KMS-11 (cell line): Measurements from ENCODE around the gene RAB40C.

Source experiments
- H2AFZ ChIP-seq: fragments of 200-600 bp; sonication (generic); 2 replicates; pipeline ENCODE4 v1.6.1; 2016; ENCODE audit warnings: antibody characterized with exemption, mixed run types, low read depth
- H3K27ac ChIP-seq: fragments of 200-600 bp; sonication (generic); 2 replicates; pipeline ENCODE4 v1.6.1; 2016; ENCODE audit warnings: mild to moderate bottlenecking, mixed run types
- H3K27me3 ChIP-seq: fragments of 200-600 bp; sonication (generic); 2 replicates; pipeline ENCODE4 v1.6.1; 2017; ENCODE audit warnings: mild to moderate bottlenecking, low read depth, mixed run types, moderate library complexity; ENCODE audit not compliant: insufficient read depth
- H3K36me3 ChIP-seq: fragments of 200-600 bp; sonication (generic); 2 replicates; pipeline ENCODE4 v1.6.1; 2017; ENCODE audit warnings: mild to moderate bottlenecking, mixed run types; ENCODE audit not compliant: insufficient read depth
- H3K4me1 ChIP-seq: fragments of 200-600 bp; sonication (generic); 2 replicates; pipeline ENCODE4 v1.6.1; 2016; ENCODE audit warnings: mild to moderate bottlenecking, low read depth, mixed run types; ENCODE audit not compliant: poor library complexity, severe bottlenecking
- H3K4me2 ChIP-seq: fragments of 200-600 bp; sonication (generic); 2 replicates; pipeline ENCODE4 v1.7.0; 2016; ENCODE audit warnings: mild to moderate bottlenecking, mixed run types
- H3K4me3 ChIP-seq: fragments of 200-600 bp; sonication (generic); IDR thresholded peaks from 2 replicates; pipeline ENCODE4 v1.6.1; 2017; ENCODE audit warnings: low read depth, low read length, mixed read lengths; ENCODE audit not compliant: insufficient read depth
- H3K79me2 ChIP-seq: fragments of 200-600 bp; sonication (generic); 2 replicates; pipeline ENCODE4 v1.6.1; 2016; ENCODE audit warnings: low read depth, mixed run types; ENCODE audit not compliant: insufficient read depth
- H3K9ac ChIP-seq: fragments of 200-600 bp; sonication (generic); 2 replicates; pipeline ENCODE4 v1.6.1; 2016; ENCODE audit warnings: mild to moderate bottlenecking, mixed run types
- H4K20me1 ChIP-seq: fragments of 200-600 bp; sonication (generic); 2 replicates; pipeline ENCODE4 v1.6.1; 2016; ENCODE audit warnings: mild to moderate bottlenecking, mixed run types; ENCODE audit not compliant: insufficient read depth
- TF ChIP-seq, protein P1 (sequence below): fragments of 200-600 bp; sonication (generic); conservative IDR thresholded peaks from 2 replicates; pipeline ENCODE4 v1.6.1; 2017; ENCODE audit warnings: low read depth, mild to moderate bottlenecking, antibody characterized with exemption, low read length, moderate library complexity, mixed read lengths

Gene RAB40C

DNA sequence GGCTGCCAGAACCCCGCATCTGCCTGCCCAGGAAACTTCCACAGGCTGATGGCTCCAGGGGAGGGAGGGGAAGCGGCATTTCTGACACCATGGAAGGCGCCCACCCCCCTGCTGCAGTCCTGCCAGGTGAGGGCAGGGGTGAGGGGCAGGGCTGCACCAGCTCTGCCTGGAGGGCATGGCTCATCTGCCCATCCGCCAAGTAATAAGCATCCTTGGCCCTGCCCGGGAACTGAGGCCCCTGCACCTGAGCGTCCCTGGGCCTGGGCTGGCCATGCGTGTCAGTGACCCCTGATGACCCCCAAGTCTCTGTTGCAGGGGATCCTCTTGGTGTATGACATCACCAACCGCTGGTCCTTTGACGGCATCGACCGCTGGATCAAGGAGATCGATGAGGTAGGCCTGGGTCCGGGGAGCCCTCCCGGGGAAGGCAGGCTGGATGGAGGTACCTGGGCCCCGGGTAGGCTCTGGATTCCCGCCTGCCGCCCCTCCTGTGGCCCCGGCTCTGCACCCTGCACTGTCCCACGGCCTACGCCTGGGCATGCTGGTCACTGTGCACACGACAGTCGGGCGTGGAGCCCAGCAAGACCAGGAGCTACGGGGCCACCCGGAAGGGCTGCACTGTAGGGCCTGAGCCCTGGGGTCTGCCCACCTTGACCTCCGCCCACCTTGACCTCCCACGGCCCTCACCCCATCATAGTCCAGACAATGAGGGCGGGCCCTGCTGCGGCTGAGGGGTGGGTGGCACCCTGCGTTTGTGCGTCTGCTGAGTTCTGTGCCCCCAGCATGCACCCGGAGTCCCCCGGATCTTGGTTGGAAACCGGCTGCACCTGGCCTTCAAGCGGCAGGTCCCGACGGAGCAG lies 35.5 kb downstream of the RAB40C start:
- Histone ChIP-seq H3K79me2 (no peaks in the 10 kb centered on the region), H3K27ac (no peak overlapping the region), H3K27me3 (no peaks in the 10 kb centered on the region), H3K36me3 (no peaks in the 10 kb centered on the region), H3K9ac (no peak overlapping the region), H3K4me2 (no peak overlapping the region), H3K4me1 (no peaks in the 10 kb centered on the region), H2AFZ (no peak overlapping the region), H3K4me3 (no peak overlapping the region), H4K20me1 (no peaks in the 10 kb centered on the region)
- TF ChIP-seq, protein P1, sequence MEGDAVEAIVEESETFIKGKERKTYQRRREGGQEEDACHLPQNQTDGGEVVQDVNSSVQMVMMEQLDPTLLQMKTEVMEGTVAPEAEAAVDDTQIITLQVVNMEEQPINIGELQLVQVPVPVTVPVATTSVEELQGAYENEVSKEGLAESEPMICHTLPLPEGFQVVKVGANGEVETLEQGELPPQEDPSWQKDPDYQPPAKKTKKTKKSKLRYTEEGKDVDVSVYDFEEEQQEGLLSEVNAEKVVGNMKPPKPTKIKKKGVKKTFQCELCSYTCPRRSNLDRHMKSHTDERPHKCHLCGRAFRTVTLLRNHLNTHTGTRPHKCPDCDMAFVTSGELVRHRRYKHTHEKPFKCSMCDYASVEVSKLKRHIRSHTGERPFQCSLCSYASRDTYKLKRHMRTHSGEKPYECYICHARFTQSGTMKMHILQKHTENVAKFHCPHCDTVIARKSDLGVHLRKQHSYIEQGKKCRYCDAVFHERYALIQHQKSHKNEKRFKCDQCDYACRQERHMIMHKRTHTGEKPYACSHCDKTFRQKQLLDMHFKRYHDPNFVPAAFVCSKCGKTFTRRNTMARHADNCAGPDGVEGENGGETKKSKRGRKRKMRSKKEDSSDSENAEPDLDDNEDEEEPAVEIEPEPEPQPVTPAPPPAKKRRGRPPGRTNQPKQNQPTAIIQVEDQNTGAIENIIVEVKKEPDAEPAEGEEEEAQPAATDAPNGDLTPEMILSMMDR, result no peak

DNA sequence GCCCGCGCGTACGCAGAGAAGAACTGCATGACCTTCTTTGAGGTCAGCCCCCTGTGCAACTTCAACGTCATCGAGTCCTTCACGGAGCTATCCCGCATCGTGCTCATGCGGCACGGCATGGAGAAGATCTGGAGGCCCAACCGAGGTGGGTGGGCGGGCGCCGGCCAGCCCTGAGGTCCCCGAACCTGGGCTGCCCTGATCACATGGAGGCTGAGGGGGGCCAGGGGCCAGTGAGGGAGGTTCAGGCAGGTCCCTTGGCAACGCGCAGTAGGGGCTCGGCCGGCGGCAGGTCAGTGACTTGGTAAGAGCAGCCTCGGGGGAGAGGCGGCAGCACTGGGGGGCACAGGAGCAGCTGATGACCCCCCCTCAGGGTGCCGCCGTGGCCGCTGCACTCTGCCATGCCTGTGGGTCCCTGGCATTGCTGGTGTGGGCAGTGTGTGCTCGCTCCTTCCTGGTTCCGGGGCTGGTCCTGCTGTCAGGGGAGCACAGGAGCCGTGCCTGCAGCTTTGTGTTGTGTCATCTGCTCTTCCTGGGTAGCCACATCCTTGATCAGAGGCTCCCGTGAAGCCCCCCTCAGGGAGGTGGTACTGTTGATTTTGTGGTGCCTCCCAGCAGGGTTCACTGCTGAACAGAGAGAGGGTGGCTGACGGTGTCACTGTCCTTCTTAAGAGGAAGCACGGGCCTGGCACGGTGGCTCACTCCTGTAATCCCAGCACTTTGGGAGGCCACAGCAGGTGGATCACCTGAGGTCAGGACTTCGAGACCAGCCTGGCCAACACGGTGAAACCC lies 36.3 kb downstream of the RAB40C start:
- Histone ChIP-seq H3K27ac (no peak overlapping the region), H3K4me1 (no peaks in the 10 kb centered on the region), H3K9ac (no peak overlapping the region), H4K20me1 (no peaks in the 10 kb centered on the region), H3K27me3 (no peaks in the 10 kb centered on the region), H2AFZ (no peak overlapping the region), H3K4me2 (no peak overlapping the region), H3K36me3 (no peaks in the 10 kb centered on the region), H3K79me2 (no peaks in the 10 kb centered on the region), H3K4me3 (no peak overlapping the region)
- TF ChIP-seq, protein P1, result no peak

- H3K27me3 ChIP-seq, result no peaks in the 10 kb centered on the region
- no peaks in the 10 kb centered on the region for H3K4me1 ChIP-seq
- no peak overlapping the region for H3K27ac ChIP-seq
- no peak overlapping the region for H3K4me3 ChIP-seq
- no peak overlapping the region for H3K9ac ChIP-seq
- no peaks in the 10 kb centered on the region for H4K20me1 ChIP-seq
- no peak overlapping the region for H3K4me2 ChIP-seq
- H2AFZ ChIP-seq, result no peak overlapping the region
- H3K36me3 ChIP-seq, result no peaks in the 10 kb centered on the region
- TF ChIP-seq, protein P1, result no peak
- H3K79me2 ChIP-seq, result no peaks in the 10 kb centered on the region
Measured at GRCh38 chr16:626787-627453, 37.1 kb downstream of the RAB40C start.

DNA sequence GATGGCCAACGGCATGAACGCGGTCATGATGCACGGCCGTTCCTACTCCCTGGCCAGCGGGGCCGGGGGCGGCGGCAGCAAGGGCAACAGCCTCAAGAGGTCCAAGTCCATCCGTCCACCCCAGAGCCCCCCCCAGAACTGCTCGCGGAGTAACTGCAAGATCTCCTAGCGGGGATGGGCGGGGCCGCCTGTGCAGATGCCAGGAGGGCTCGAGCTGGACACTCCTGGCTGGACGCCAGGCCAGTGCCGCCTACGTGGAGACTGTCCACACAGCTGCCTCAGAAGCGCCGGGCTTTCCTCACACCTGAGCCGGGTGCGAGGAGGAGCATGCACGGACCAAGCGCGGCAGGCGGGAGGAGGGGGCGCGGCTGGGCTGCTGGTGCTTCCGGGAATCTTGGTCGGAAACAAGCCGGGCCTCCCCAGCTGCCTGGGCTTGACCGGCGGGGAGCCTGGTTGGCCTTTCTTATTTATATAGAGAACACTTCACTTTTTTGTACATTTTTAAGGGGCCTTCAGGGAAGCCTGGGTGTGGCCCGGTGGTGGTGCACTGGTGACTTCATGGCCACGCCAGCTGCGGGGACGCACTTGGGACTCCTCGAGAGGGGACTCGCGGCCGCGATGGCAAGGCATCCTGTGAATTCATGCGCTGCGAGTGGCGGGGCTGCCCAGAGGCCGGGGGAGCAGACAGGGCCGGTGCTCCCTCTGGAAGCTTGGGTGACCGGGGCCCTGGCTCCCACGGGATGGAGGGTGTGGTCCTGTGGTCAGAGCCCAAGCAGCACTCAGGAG lies 37.8 kb downstream of the RAB40C start:
- Histone ChIP-seq H3K27me3 (no peaks in the 10 kb centered on the region), H3K4me2 (no peak overlapping the region), H3K4me1 (no peaks in the 10 kb centered on the region), H3K36me3 (no peaks in the 10 kb centered on the region), H3K27ac (no peak overlapping the region), H3K79me2 (no peaks in the 10 kb centered on the region), H3K9ac (no peak overlapping the region), H4K20me1 (no peaks in the 10 kb centered on the region), H3K4me3 (no peak overlapping the region), H2AFZ (no peak overlapping the region)
- TF ChIP-seq, protein P1, result no peak
